ENCODE results near the gene NADSYN1. TPM values are rescaled to one million over a fixed set of nuclear protein-coding genes. Genes with fewer than 3 reads are reported as not detected.
"Not testable (repeated sequence)": the region's sequence is repeated elsewhere in the genome, so short reads cannot be mapped to it uniquely, and the experiment has no call there.

Gene NADSYN1
- total and polyA plus RNA-seq, 2 of the 13 experiments (the other 11 are each of a cell fraction or from before 2014, with no cell fraction given), result 35.7 to 51.5 TPM

DNA sequence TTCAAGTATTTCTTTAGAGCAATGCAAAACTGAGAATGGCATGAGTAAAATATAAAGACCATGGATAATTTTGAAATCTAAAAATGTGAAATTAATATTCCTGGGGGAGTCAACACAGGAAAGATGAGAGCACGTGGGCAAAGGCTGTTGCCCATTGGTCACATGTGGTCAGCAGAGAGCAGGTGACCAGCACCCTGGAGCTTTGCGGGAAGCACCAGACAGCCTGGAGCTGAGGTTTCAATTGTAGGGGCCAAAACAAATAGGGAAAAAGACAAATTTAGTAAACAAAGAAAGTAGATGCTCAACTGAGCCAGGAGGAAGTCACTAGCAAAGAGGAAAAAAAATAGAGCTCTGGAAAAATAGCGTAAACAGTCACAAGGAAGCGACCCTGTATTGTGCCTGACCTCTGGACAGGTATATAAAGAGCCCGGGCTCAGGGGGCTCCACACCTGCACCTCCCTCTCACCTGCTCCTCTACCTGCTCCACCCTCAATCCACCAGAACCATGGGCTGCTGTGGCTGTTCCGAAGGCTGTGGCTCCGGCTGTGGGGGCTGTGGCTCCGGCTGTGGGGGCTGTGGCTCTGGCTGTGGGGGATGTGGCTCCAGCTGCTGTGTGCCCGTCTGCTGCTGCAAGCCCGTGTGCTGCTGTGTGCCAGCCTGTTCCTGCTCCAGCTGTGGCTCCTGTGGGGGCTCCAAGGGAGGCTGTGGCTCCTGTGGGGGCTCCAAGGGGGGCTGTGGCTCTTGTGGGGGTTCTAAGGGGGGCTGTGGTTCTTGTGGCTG lies 74.0 kb downstream of the NADSYN1 start, which contains the start of gene KRTAP5-7 (continued):
- peak; percentile 48 for TF ChIP-seq FOXA3 (CRISPR knock-in tag; IDR thresholded peaks at IDR 0.05)
- peak; percentile 64 for TF ChIP-seq ZEB1 (IDR thresholded peaks at IDR 0.05; ENCODE audit: insufficient replicate concordance, low read depth)
- TF ChIP-seq SAP130 (CRISPR knock-in tag; IDR thresholded peaks at IDR 0.05; ENCODE audit: low read depth), result peak; percentile 37; the same call in 1 of the 2 replicates
- TF ChIP-seq, protein P1, sequence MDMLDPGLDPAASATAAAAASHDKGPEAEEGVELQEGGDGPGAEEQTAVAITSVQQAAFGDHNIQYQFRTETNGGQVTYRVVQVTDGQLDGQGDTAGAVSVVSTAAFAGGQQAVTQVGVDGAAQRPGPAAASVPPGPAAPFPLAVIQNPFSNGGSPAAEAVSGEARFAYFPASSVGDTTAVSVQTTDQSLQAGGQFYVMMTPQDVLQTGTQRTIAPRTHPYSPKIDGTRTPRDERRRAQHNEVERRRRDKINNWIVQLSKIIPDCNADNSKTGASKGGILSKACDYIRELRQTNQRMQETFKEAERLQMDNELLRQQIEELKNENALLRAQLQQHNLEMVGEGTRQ (IDR thresholded peaks at IDR 0.05; ENCODE audit: low read depth, low read length), result peak; percentile 54; the same call in 1 of the 2 replicates
- TF ChIP-seq, protein P1 (CRISPR knock-in tag; IDR thresholded peaks at IDR 0.05; ENCODE audit: borderline replicate concordance), result peak; percentile 28; the same call in 1 of the 2 replicates
- 0 out of 2 replicates have a peak, but pooled peaks have one; percentile 4 for TF ChIP-seq ZNF292 (CRISPR knock-in tag; IDR thresholded peaks at IDR 0.05; ENCODE audit: borderline replicate concordance, low read depth)
- TF ChIP-seq, protein P2, sequence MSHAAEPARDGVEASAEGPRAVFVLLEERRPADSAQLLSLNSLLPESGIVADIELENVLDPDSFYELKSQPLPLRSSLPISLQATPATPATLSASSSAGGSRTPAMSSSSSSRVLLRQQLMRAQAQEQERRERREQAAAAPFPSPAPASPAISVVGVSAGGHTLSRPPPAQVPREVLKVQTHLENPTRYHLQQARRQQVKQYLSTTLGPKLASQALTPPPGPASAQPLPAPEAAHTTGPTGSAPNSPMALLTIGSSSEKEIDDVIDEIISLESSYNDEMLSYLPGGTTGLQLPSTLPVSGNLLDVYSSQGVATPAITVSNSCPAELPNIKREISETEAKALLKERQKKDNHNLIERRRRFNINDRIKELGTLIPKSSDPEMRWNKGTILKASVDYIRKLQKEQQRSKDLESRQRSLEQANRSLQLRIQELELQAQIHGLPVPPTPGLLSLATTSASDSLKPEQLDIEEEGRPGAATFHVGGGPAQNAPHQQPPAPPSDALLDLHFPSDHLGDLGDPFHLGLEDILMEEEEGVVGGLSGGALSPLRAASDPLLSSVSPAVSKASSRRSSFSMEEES (CRISPR knock-in tag; IDR thresholded peaks at IDR 0.05), result 0 out of 2 replicates have a peak, but pooled peaks have one; percentile 61
- 0 out of 2 replicates have a peak, but pooled peaks have one; percentile 17 for TF ChIP-seq FOXK1 (CRISPR knock-in tag; IDR thresholded peaks at IDR 0.05; ENCODE audit: borderline replicate concordance, low read depth)
- TF ChIP-seq ELF3 (CRISPR knock-in tag; IDR thresholded peaks at IDR 0.05), result peak; percentile 67
- TF ChIP-seq FOXP1 (IDR thresholded peaks at IDR 0.05), result not testable (repeated sequence)
- peak; percentile 36; the same call in 1 of the 2 replicates for TF ChIP-seq FOXP1 (CRISPR knock-in tag; IDR thresholded peaks at IDR 0.05)
- TF ChIP-seq RARA (CRISPR knock-in tag; IDR thresholded peaks at IDR 0.05), result peak; percentile 30; the same call in 1 of the 2 replicates
- TF ChIP-seq, protein P3, sequence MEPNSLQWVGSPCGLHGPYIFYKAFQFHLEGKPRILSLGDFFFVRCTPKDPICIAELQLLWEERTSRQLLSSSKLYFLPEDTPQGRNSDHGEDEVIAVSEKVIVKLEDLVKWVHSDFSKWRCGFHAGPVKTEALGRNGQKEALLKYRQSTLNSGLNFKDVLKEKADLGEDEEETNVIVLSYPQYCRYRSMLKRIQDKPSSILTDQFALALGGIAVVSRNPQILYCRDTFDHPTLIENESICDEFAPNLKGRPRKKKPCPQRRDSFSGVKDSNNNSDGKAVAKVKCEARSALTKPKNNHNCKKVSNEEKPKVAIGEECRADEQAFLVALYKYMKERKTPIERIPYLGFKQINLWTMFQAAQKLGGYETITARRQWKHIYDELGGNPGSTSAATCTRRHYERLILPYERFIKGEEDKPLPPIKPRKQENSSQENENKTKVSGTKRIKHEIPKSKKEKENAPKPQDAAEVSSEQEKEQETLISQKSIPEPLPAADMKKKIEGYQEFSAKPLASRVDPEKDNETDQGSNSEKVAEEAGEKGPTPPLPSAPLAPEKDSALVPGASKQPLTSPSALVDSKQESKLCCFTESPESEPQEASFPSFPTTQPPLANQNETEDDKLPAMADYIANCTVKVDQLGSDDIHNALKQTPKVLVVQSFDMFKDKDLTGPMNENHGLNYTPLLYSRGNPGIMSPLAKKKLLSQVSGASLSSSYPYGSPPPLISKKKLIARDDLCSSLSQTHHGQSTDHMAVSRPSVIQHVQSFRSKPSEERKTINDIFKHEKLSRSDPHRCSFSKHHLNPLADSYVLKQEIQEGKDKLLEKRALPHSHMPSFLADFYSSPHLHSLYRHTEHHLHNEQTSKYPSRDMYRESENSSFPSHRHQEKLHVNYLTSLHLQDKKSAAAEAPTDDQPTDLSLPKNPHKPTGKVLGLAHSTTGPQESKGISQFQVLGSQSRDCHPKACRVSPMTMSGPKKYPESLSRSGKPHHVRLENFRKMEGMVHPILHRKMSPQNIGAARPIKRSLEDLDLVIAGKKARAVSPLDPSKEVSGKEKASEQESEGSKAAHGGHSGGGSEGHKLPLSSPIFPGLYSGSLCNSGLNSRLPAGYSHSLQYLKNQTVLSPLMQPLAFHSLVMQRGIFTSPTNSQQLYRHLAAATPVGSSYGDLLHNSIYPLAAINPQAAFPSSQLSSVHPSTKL (CRISPR knock-in tag; IDR thresholded peaks at IDR 0.05), result peak; percentile 33; the same call in 1 of the 2 replicates
- peak; percentile 74; the same call in 1 of the 2 replicates for TF ChIP-seq SOX5 (CRISPR knock-in tag; IDR thresholded peaks at IDR 0.05; ENCODE audit: borderline replicate concordance)
- TF ChIP-seq SALL1 (CRISPR knock-in tag; IDR thresholded peaks at IDR 0.05), result peak; percentile 34; the same call in 1 of the 2 replicates
- peak; percentile 74 for TF ChIP-seq MAX (IDR thresholded peaks at IDR 0.05)
- TF ChIP-seq, protein P4, sequence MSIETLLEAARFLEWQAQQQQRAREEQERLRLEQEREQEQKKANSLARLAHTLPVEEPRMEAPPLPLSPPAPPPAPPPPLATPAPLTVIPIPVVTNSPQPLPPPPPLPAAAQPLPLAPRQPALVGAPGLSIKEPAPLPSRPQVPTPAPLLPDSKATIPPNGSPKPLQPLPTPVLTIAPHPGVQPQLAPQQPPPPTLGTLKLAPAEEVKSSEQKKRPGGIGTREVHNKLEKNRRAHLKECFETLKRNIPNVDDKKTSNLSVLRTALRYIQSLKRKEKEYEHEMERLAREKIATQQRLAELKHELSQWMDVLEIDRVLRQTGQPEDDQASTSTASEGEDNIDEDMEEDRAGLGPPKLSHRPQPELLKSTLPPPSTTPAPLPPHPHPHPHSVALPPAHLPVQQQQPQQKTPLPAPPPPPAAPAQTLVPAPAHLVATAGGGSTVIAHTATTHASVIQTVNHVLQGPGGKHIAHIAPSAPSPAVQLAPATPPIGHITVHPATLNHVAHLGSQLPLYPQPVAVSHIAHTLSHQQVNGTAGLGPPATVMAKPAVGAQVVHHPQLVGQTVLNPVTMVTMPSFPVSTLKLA (IDR thresholded peaks at IDR 0.05), result peak; percentile 96
- TF ChIP-seq MED1 (CRISPR knock-in tag; IDR thresholded peaks at IDR 0.05), result peak; percentile 29; the same call in 1 of the 2 replicates
